ENCODE measurements around the gene TRIM26.
"Not testable (repeated sequence)": the region's sequence is repeated elsewhere in the genome, so short reads cannot be mapped to it uniquely, and the experiment has no call there.

TRIM26 gene

GRCh38 chr6:30147096-30147495 is 66.1 kb downstream of the TRIM26 start:
- FAIRE-seq (no peak), DNase-seq (ENCODE audit: insufficient read length, low spot score) (no peak)
- no peak for TF ChIP-seq POLR2A (IDR thresholded peaks at IDR 0.05; ENCODE audit: low read depth, low read length)

- no peak for DNase-seq (ENCODE audit: insufficient read length, low spot score)
- no peak for TF ChIP-seq POLR2A (IDR thresholded peaks at IDR 0.05; ENCODE audit: low read depth, low read length)
- FAIRE-seq = no peak
Observed at GRCh38 chr6:30145818-30146217, 67.4 kb downstream of the TRIM26 start.

- TF ChIP-seq POLR2A (IDR thresholded peaks at IDR 0.05; ENCODE audit: low read depth, low read length) = no peak
- FAIRE-seq = no peak
- no peak for DNase-seq (ENCODE audit: insufficient read length, low spot score)
Observed at GRCh38 chr6:30144811-30145210, 68.4 kb downstream of the TRIM26 start.

GRCh38 chr6:30143780-30144179 is 69.4 kb downstream of the TRIM26 start:
- TF ChIP-seq POLR2A (IDR thresholded peaks at IDR 0.05; ENCODE audit: low read depth, low read length) = no peak
- DNase-seq (ENCODE audit: insufficient read length, low spot score) (no peak), FAIRE-seq (no peak)

- no peak for DNase-seq (ENCODE audit: insufficient read length, low spot score)
- FAIRE-seq = no peak
- TF ChIP-seq POLR2A (IDR thresholded peaks at IDR 0.05; ENCODE audit: low read depth, low read length) = no peak
Observed at GRCh38 chr6:30142665-30143064, 70.5 kb downstream of the TRIM26 start.

- not testable (repeated sequence) for DNase-seq (ENCODE audit: insufficient read length, low spot score); FAIRE-seq
Observed at GRCh38 chr6:30140240-30140639, 73.0 kb downstream of the TRIM26 start.

- DNase-seq (ENCODE audit: insufficient read length, low spot score) (no peak), FAIRE-seq (no peak)
- no peak for TF ChIP-seq POLR2A (IDR thresholded peaks at IDR 0.05; ENCODE audit: low read depth, low read length)
Observed at GRCh38 chr6:30136570-30137286, 76.5 kb downstream of the TRIM26 start.

GRCh38 chr6:30135757-30136156 is 77.4 kb downstream of the TRIM26 start, which contains the start of gene TRIM40:
TRIM40 (plus strand) TSS chr6:30136140; CDS start chr6:30137037, 897 bp downstream.
- no peak for DNase-seq (ENCODE audit: insufficient read length, low spot score)
- TF ChIP-seq POLR2A (IDR thresholded peaks at IDR 0.05; ENCODE audit: low read depth, low read length) = no peak
- FAIRE-seq = no peak

- DNase-seq (ENCODE audit: insufficient read length, low spot score) (no peak), FAIRE-seq (no peak)
- no peak for TF ChIP-seq POLR2A (IDR thresholded peaks at IDR 0.05; ENCODE audit: low read depth, low read length)
Observed at GRCh38 chr6:30135147-30135546, 78.1 kb downstream of the TRIM26 start.

All from H54 (cell line).